ENCODE data around the gene ULK3. TPM values are rescaled to one million over a fixed set of nuclear protein-coding genes. Genes with fewer than 3 reads are reported as not detected.
A peak's percentile ranks its signal among the peaks of the same experiment; 100 is the strongest.

The ULK3 gene
- total RNA-seq, 1 experiment from 2014 or later: 19.5 TPM

GRCh38 chr15:74799856-74800558, 42.9 kb downstream of the ULK3 start:
- no peaks in the 10 kb centered on the region for H3K9me3 ChIP-seq
- no peaks in the 10 kb centered on the region for H3K27me3 ChIP-seq
- peak; percentile 55 for DNase-seq
- H3K4me3 ChIP-seq: no peak overlapping the region
- H3K36me3 ChIP-seq: peaks cover 61% of the 10 kb centered on the region

GRCh38 chr15:74799255-74799855, 43.6 kb downstream of the ULK3 start:
- H3K4me3 ChIP-seq: no peak overlapping the region
- H3K9me3 ChIP-seq: no peaks in the 10 kb centered on the region
- H3K27me3 ChIP-seq: no peaks in the 10 kb centered on the region
- peaks cover 63% of the 10 kb centered on the region for H3K36me3 ChIP-seq
- DNase-seq: no peak

- H3K36me3 ChIP-seq: peaks cover 57% of the 10 kb centered on the region
- DNase-seq: no peak
- no peaks in the 10 kb centered on the region for H3K9me3 ChIP-seq
- no peak overlapping the region for H3K4me3 ChIP-seq
- H3K27me3 ChIP-seq: no peaks in the 10 kb centered on the region
Observed at GRCh38 chr15:74798388-74799254, 44.3 kb downstream of the ULK3 start.

DNA sequence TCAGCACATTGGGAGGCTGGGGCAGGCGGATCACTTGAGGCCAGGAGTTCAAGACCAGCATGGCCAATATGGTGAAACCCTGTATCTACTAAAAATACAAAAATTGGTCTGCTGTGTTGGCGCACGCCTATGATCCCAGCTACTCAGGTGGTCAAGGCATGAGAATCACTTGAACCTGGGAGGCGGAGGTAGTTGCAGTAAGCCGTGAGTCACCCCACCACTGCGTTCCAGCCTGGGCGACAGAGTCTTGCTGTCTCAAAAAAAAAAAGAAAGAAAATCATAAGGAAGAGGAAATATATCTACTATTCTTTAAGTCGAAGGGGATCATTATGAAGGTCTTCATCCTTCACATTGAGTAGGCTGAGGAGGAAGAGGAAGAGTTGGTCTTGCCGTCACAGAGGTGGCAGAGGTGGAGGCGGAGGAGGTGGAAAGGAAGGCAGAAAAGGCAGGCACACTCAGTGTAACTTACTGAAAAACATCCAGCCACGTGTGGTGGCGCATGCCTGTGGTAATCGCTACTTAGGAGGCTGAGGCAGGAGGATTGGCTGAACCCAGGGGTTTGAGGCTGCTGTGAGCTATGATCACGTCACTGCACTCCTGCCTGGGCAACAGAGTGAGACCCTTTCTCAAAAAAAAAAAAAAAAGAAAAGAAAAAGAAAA, 46.9 kb downstream of the ULK3 start:
- no peak overlapping the region for H3K4me3 ChIP-seq
- DNase-seq: no peak
- no peaks in the 10 kb centered on the region for H3K27me3 ChIP-seq
- no peaks in the 10 kb centered on the region for H3K9me3 ChIP-seq
- peaks cover 51% of the 10 kb centered on the region for H3K36me3 ChIP-seq

DNA sequence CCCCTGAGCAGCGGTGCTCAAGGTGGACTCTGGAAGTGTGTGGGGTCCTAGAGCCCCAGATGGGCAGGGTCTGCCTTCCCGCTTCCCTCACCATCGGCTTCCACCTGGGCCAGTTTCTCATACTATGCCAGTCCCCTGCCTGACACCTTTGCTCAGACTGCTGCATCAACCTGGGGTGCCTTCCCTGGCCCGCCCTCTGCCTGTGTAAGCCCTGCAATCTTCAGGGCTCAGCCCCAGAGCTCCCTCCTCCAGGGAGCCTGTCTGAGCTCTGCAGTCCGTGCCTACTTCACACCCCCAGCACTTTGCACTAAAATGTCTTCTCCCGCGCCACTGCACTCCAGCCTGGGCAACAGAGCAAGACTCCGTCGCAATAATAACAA, 48.0 kb downstream of the ULK3 start:
- Histone ChIP-seq H3K36me3 (peaks cover 44% of the 10 kb centered on the region), H3K27me3 (no peaks in the 10 kb centered on the region), H3K4me3 (no peak overlapping the region), H3K9me3 (no peaks in the 10 kb centered on the region)
- DNase-seq: no peak

DNA sequence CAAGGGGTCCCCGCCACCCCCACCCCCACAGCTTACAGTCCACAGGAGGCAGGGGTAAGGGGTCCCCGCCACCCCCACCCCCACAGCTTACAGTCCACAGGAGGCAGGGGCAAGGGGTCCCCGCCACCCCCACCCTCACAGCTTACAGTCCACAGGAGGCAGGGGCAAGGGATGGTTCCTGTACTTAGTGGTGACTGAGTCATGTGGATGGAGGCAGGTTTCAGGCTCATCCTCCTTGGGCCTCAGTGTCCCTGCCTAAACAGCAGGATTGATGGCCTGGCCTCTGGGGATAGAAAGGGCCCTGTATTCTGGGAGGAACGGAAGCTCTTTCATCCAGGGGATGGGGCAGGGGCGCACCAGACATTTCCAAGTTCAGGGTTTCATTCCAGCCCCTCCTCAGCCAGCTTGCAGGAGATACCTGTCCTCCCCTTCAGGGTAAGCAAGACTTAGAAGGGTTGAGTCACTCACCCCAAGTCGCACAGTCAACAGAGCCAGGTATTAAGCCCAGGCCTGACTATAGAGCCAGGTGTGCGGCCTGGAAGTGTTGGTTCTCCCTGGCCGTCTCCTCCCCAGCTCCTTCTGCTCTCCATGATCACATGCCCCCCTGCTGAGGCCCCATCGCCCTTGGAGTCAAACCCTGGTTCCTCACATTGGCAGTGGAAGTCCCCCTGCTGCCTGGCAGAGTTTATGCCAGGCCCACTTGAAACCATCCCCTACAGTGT, 48.5 kb downstream of the ULK3 start:
- DNase-seq: no peak
- Histone ChIP-seq H3K4me3 (no peak overlapping the region), H3K36me3 (peaks cover 43% of the 10 kb centered on the region), H3K27me3 (no peaks in the 10 kb centered on the region), H3K9me3 (no peaks in the 10 kb centered on the region)

- Histone ChIP-seq H3K4me3 (no peak overlapping the region), H3K9me3 (no peaks in the 10 kb centered on the region)
- peak; percentile 50 for DNase-seq
Observed at GRCh38 chr15:74793135-74794028, 49.6 kb downstream of the ULK3 start.

GRCh38 chr15:74792227-74793016, 50.5 kb downstream of the ULK3 start:
- DNase-seq: no peak
- Histone ChIP-seq H3K36me3 (peaks cover 52% of the 10 kb centered on the region), H3K9me3 (no peaks in the 10 kb centered on the region), H3K4me3 (no peak overlapping the region), H3K27me3 (no peaks in the 10 kb centered on the region)

More at GRCh38 chr15:74793135-74794028, 49.6 kb downstream of the ULK3 start:
- H3K27me3 ChIP-seq: no peaks in the 10 kb centered on the region
- peaks cover 48% of the 10 kb centered on the region for H3K36me3 ChIP-seq

- H3K9me3 ChIP-seq: no peaks in the 10 kb centered on the region
- no peak overlapping the region for H3K4me3 ChIP-seq
- DNase-seq: no peak
- H3K27me3 ChIP-seq: no peaks in the 10 kb centered on the region
- peaks cover 56% of the 10 kb centered on the region for H3K36me3 ChIP-seq
Observed at GRCh38 chr15:74791667-74792066, 51.3 kb downstream of the ULK3 start.

DNA sequence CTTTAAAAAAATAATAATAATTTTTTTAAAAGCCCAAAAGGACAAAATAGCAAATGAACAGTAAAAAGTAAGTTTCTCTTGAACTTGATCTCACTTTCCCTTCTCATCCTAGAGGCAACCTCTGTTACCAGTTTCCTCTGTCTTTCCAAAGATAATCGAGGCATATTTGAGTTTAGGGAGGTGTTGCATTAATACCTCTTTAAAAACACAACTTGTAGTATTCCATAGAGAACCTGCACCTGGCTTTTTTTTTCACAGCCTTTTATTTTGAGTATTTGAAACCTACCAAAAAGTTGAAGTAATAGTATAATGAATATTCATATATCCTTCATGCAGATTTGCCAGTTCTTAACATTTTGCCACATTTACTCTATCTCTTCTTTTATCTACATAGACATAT, 51.9 kb downstream of the ULK3 start:
- DNase-seq: no peak
- Histone ChIP-seq H3K4me3 (no peak overlapping the region), H3K9me3 (no peaks in the 10 kb centered on the region), H3K36me3 (peaks cover 63% of the 10 kb centered on the region), H3K27me3 (no peaks in the 10 kb centered on the region)

- no peaks in the 10 kb centered on the region for H3K9me3 ChIP-seq
- DNase-seq: peak; percentile 89
- no peak overlapping the region for H3K4me3 ChIP-seq
- no peaks in the 10 kb centered on the region for H3K27me3 ChIP-seq
- H3K36me3 ChIP-seq: peaks cover 67% of the 10 kb centered on the region
Observed at GRCh38 chr15:74790080-74790916, 52.7 kb downstream of the ULK3 start.

GRCh38 chr15:74789741-74790079, 53.2 kb downstream of the ULK3 start:
- Histone ChIP-seq H3K27me3 (no peaks in the 10 kb centered on the region), H3K36me3 (peaks cover 65% of the 10 kb centered on the region), H3K4me3 (no peak overlapping the region), H3K9me3 (no peaks in the 10 kb centered on the region)
- no peak for DNase-seq

DNA sequence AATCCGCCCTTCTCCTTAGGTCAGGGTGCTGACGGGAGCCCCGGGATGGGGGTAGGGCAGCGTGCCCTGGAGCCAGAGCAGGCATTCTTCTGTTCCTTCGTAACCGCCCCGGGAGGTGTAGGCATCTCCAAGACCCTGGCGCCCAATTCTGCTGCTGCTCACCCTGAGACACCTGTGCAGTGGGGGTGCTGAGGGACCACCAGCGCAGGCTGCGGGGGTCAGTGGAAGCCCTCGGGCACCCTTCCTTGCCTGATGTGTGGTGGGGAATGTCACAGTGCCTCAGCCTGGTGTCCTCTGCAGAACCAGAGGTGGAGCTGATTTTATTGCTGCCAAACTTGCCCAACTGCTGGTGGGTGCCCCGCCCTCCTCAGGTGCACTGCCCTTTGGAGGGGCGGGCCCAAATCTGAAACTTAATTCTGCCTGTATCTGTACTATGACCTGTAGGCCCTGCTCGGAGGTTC, 53.8 kb downstream of the ULK3 start:
- DNase-seq: no peak
- H3K27me3 ChIP-seq: no peaks in the 10 kb centered on the region
- H3K36me3 ChIP-seq: peaks cover 65% of the 10 kb centered on the region
- H3K4me3 ChIP-seq: no peak overlapping the region
- no peaks in the 10 kb centered on the region for H3K9me3 ChIP-seq

DNA sequence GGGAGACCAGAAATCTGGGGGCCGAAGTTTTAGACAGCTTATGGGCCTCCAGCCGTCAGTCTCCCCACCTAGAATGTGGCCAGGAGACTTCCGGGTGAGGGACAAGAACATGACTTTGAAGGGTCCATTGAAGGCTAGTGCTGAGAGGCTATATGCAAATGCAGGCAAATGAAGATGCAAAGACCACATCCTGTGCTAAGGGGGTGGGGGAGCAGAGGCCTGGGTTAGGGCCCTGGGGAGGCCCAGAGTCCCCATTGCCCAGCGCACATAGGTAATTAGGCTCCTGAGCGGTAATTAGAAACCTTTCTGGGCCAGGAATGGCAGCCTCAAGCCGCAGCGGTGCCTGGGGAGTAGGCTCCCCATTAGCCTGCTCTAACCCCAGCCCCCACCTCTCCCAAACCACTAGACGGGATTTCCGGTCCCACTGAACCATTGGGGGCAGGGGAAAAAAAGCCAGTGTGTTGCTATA, 54.2 kb downstream of the ULK3 start:
- no peaks in the 10 kb centered on the region for H3K27me3 ChIP-seq
- DNase-seq: no peak
- no peaks in the 10 kb centered on the region for H3K9me3 ChIP-seq
- H3K36me3 ChIP-seq: peaks cover 66% of the 10 kb centered on the region
- no peak overlapping the region for H3K4me3 ChIP-seq

All from MG63 (cell line).